Measurements from ENCODE around the gene TBC1D8B.

The TBC1D8B gene

GRCh38 chrX:106905064-106905708 is 102.7 kb downstream of the TBC1D8B start:
- TF ChIP-seq CTCF (conservative IDR thresholded peaks at IDR 0.05; ENCODE audit: low read depth, low read length), result no peak
- no peak overlapping the region for H3K4me3 ChIP-seq (ENCODE audit: low read depth, low read length)
- DNase-seq (ENCODE audit: low read depth), result no peak

GRCh38 chrX:106906361-106906760 is 103.9 kb downstream of the TBC1D8B start:
- no peak for TF ChIP-seq CTCF (conservative IDR thresholded peaks at IDR 0.05; ENCODE audit: low read depth, low read length)
- no peak for DNase-seq (ENCODE audit: low read depth)
- H3K4me3 ChIP-seq (ENCODE audit: low read depth, low read length), result no peak overlapping the region

- TF ChIP-seq CTCF (conservative IDR thresholded peaks at IDR 0.05; ENCODE audit: low read depth, low read length), result no peak
- H3K4me3 ChIP-seq (ENCODE audit: low read depth, low read length), result no peak overlapping the region
- peak; percentile 43 for DNase-seq (ENCODE audit: low read depth)
These were observed 110.4 kb downstream of the TBC1D8B start for GRCh38 chrX:106912864-106913263.

- TF ChIP-seq CTCF (conservative IDR thresholded peaks at IDR 0.05; ENCODE audit: low read depth, low read length), result no peak
- peak; percentile 70 for DNase-seq (ENCODE audit: low read depth)
- no peak overlapping the region for H3K4me3 ChIP-seq (ENCODE audit: low read depth, low read length)
These were observed 115.5 kb downstream of the TBC1D8B start for GRCh38 chrX:106917830-106918500.

GRCh38 chrX:106919932-106920452 is 117.5 kb downstream of the TBC1D8B start, which contains the start of gene CLDN2:
TSS of gene CLDN2 (plus strand) at chrX:106920402. CDS start at chrX:106928229, 7,827 bp downstream.
- peak; percentile 48 for DNase-seq (ENCODE audit: low read depth)
- no peak for TF ChIP-seq CTCF (conservative IDR thresholded peaks at IDR 0.05; ENCODE audit: low read depth, low read length)
- no peak within 1 kb of the TSS for H3K4me3 ChIP-seq (ENCODE audit: low read depth, low read length)

- H3K4me3 ChIP-seq (ENCODE audit: low read depth, low read length), result no peak overlapping the region
- TF ChIP-seq CTCF (conservative IDR thresholded peaks at IDR 0.05; ENCODE audit: low read depth, low read length), result no peak
- peak; percentile 13 for DNase-seq (ENCODE audit: low read depth)
These were observed 119.2 kb downstream of the TBC1D8B start for GRCh38 chrX:106921637-106922036.

Measured in choroid plexus epithelial cell (primary cell).